ENCODE measurements around the gene RTTN.

RTTN gene

GRCh38 chr18:70030728-70031127, 174.8 kb downstream of the RTTN start:
- DNase-seq (ENCODE audit: low spot score in 2 of 2), result no peak
- peaks cover 4% of the 10 kb centered on the region for H3K4me1 Mint-ChIP-seq
- no peak overlapping the region for H3K4me3 Mint-ChIP-seq
- H3K27ac Mint-ChIP-seq, result no peak overlapping the region
- H3K9me3 Mint-ChIP-seq, result no peaks in the 10 kb centered on the region
- no peaks in the 10 kb centered on the region for H3K27me3 Mint-ChIP-seq
- no peak for ATAC-seq (ENCODE audit: low read depth)
- H3K36me3 Mint-ChIP-seq, result peaks cover 25% of the 10 kb centered on the region

- H3K9me3 Mint-ChIP-seq, result no peaks in the 10 kb centered on the region
- H3K27me3 Mint-ChIP-seq, result no peaks in the 10 kb centered on the region
- DNase-seq (ENCODE audit: low spot score in 2 of 2), result no peak
- peaks cover 4% of the 10 kb centered on the region for H3K4me1 Mint-ChIP-seq
- no peak overlapping the region for H3K27ac Mint-ChIP-seq
- H3K36me3 Mint-ChIP-seq, result peaks cover 32% of the 10 kb centered on the region
- no peak overlapping the region for H3K4me3 Mint-ChIP-seq
- no peak for ATAC-seq (ENCODE audit: low read depth)
Measured at GRCh38 chr18:70029163-70029562, 176.3 kb downstream of the RTTN start.

GRCh38 chr18:70028734-70029133, 176.8 kb downstream of the RTTN start:
- Mint-ChIP-seq H3K9me3 (no peaks in the 10 kb centered on the region), H3K27ac (no peak overlapping the region)
- ATAC-seq (ENCODE audit: low read depth), result peak; percentile 62

GRCh38 chr18:70028084-70028483, 177.4 kb downstream of the RTTN start:
- Mint-ChIP-seq H3K9me3 (no peaks in the 10 kb centered on the region), H3K4me3 (no peak overlapping the region), H3K36me3 (peaks cover 38% of the 10 kb centered on the region), H3K27ac (no peak overlapping the region), H3K4me1 (peaks cover 4% of the 10 kb centered on the region), H3K27me3 (no peaks in the 10 kb centered on the region)
- no peak for ATAC-seq (ENCODE audit: low read depth)
- DNase-seq (ENCODE audit: low spot score in 2 of 2), result no peak

More at GRCh38 chr18:70028734-70029133, 176.8 kb downstream of the RTTN start:
- H3K4me3 Mint-ChIP-seq, result no peak overlapping the region
- DNase-seq (ENCODE audit: low spot score in 2 of 2), result no peak
- H3K36me3 Mint-ChIP-seq, result peaks cover 35% of the 10 kb centered on the region
- peaks cover 4% of the 10 kb centered on the region for H3K4me1 Mint-ChIP-seq
- H3K27me3 Mint-ChIP-seq, result no peaks in the 10 kb centered on the region

- no peak overlapping the region for H3K27ac Mint-ChIP-seq
- no peak overlapping the region for H3K4me3 Mint-ChIP-seq
- ATAC-seq (ENCODE audit: low read depth), result no peak
- H3K9me3 Mint-ChIP-seq, result no peaks in the 10 kb centered on the region
- peaks cover 44% of the 10 kb centered on the region for H3K36me3 Mint-ChIP-seq
- peaks cover 4% of the 10 kb centered on the region for H3K4me1 Mint-ChIP-seq
- H3K27me3 Mint-ChIP-seq, result no peaks in the 10 kb centered on the region
- DNase-seq (ENCODE audit: low spot score in 2 of 2), result no peak
Measured at GRCh38 chr18:70025580-70025979, 179.9 kb downstream of the RTTN start.

- Mint-ChIP-seq H3K4me3 (no peak overlapping the region), H3K9me3 (no peaks in the 10 kb centered on the region), H3K36me3 (peaks cover 43% of the 10 kb centered on the region), H3K4me1 (peaks cover 4% of the 10 kb centered on the region), H3K27ac (no peak overlapping the region), H3K27me3 (no peaks in the 10 kb centered on the region)
- ATAC-seq (ENCODE audit: low read depth) (no peak), DNase-seq (ENCODE audit: low spot score in 2 of 2) (no peak)
Measured at GRCh38 chr18:70024829-70025228, 180.7 kb downstream of the RTTN start.

GRCh38 chr18:70024093-70024492, 181.4 kb downstream of the RTTN start:
- no peaks in the 10 kb centered on the region for H3K9me3 Mint-ChIP-seq
- H3K4me3 Mint-ChIP-seq, result no peak overlapping the region
- ATAC-seq (ENCODE audit: low read depth) (no peak), DNase-seq (ENCODE audit: low spot score in 2 of 2) (no peak)
- no peak overlapping the region for H3K27ac Mint-ChIP-seq
- H3K27me3 Mint-ChIP-seq, result no peaks in the 10 kb centered on the region
- peaks cover 41% of the 10 kb centered on the region for H3K36me3 Mint-ChIP-seq
- H3K4me1 Mint-ChIP-seq, result peaks cover 4% of the 10 kb centered on the region

- DNase-seq (ENCODE audit: low spot score in 2 of 2) (no peak), ATAC-seq (ENCODE audit: low read depth) (no peak)
- Mint-ChIP-seq H3K9me3 (no peaks in the 10 kb centered on the region), H3K27ac (no peak overlapping the region), H3K27me3 (no peaks in the 10 kb centered on the region), H3K36me3 (peaks cover 44% of the 10 kb centered on the region), H3K4me3 (no peak overlapping the region), H3K4me1 (no peaks in the 10 kb centered on the region)
Measured at GRCh38 chr18:70022636-70023035, 182.9 kb downstream of the RTTN start.

- Mint-ChIP-seq H3K9me3 (no peaks in the 10 kb centered on the region), H3K36me3 (peaks cover 46% of the 10 kb centered on the region), H3K4me3 (no peak overlapping the region), H3K27me3 (no peaks in the 10 kb centered on the region), H3K4me1 (no peaks in the 10 kb centered on the region), H3K27ac (no peak overlapping the region)
- ATAC-seq (ENCODE audit: low read depth) (no peak), DNase-seq (ENCODE audit: low spot score in 2 of 2) (no peak)
Measured at GRCh38 chr18:70021498-70021897, 184.0 kb downstream of the RTTN start.

GRCh38 chr18:70021043-70021442, 184.4 kb downstream of the RTTN start:
- Mint-ChIP-seq H3K36me3 (peaks cover 44% of the 10 kb centered on the region), H3K27me3 (no peaks in the 10 kb centered on the region), H3K4me1 (no peaks in the 10 kb centered on the region), H3K27ac (no peak overlapping the region), H3K4me3 (no peak overlapping the region), H3K9me3 (no peaks in the 10 kb centered on the region)
- DNase-seq (ENCODE audit: low spot score in 2 of 2), result no peak
- no peak for ATAC-seq (ENCODE audit: low read depth)

GRCh38 chr18:70019991-70020390, 185.5 kb downstream of the RTTN start:
- no peaks in the 10 kb centered on the region for H3K27me3 Mint-ChIP-seq
- DNase-seq (ENCODE audit: low spot score in 2 of 2) (no peak), ATAC-seq (ENCODE audit: low read depth) (no peak)
- peaks cover 39% of the 10 kb centered on the region for H3K36me3 Mint-ChIP-seq
- no peaks in the 10 kb centered on the region for H3K4me1 Mint-ChIP-seq
- no peak overlapping the region for H3K4me3 Mint-ChIP-seq
- H3K27ac Mint-ChIP-seq, result no peak overlapping the region
- no peaks in the 10 kb centered on the region for H3K9me3 Mint-ChIP-seq

GRCh38 chr18:70019136-70019535, 186.4 kb downstream of the RTTN start:
- Mint-ChIP-seq H3K4me1 (no peaks in the 10 kb centered on the region), H3K27me3 (no peaks in the 10 kb centered on the region), H3K36me3 (peaks cover 38% of the 10 kb centered on the region), H3K4me3 (no peak overlapping the region), H3K9me3 (no peaks in the 10 kb centered on the region), H3K27ac (no peak overlapping the region)
- no peak for ATAC-seq (ENCODE audit: low read depth)
- no peak for DNase-seq (ENCODE audit: low spot score in 2 of 2)

GRCh38 chr18:70015127-70015526, 190.4 kb downstream of the RTTN start:
- Mint-ChIP-seq H3K27ac (no peak overlapping the region), H3K36me3 (peaks cover 39% of the 10 kb centered on the region), H3K4me3 (no peak overlapping the region), H3K9me3 (peaks cover 8% of the 10 kb centered on the region), H3K4me1 (no peaks in the 10 kb centered on the region), H3K27me3 (no peaks in the 10 kb centered on the region)
- no peak for ATAC-seq (ENCODE audit: low read depth)
- no peak for DNase-seq (ENCODE audit: low spot score in 2 of 2)

GRCh38 chr18:70005580-70005979, 199.9 kb downstream of the RTTN start:
- Mint-ChIP-seq H3K9me3 (peaks cover 7% of the 10 kb centered on the region), H3K4me1 (peaks cover 2% of the 10 kb centered on the region), H3K36me3 (peaks cover 51% of the 10 kb centered on the region), H3K27me3 (no peaks in the 10 kb centered on the region), H3K27ac (no peak overlapping the region), H3K4me3 (no peak overlapping the region)
- ATAC-seq (ENCODE audit: low read depth), result no peak
- no peak for DNase-seq (ENCODE audit: low spot score in 2 of 2)

GRCh38 chr18:70004696-70005095, 200.8 kb downstream of the RTTN start:
- no peaks in the 10 kb centered on the region for H3K27me3 Mint-ChIP-seq
- peaks cover 2% of the 10 kb centered on the region for H3K4me1 Mint-ChIP-seq
- H3K36me3 Mint-ChIP-seq, result peaks cover 44% of the 10 kb centered on the region
- no peak overlapping the region for H3K4me3 Mint-ChIP-seq
- peaks cover 3% of the 10 kb centered on the region for H3K9me3 Mint-ChIP-seq
- DNase-seq (ENCODE audit: low spot score in 2 of 2) (no peak), ATAC-seq (ENCODE audit: low read depth) (no peak)
- no peak overlapping the region for H3K27ac Mint-ChIP-seq

Data from memory B cell (primary cell).